GM12801 (cell line): ENCODE data around the gene BTG2.

Experiments
- TF ChIP-seq, protein P1 (sequence below): IDR thresholded peaks from one replicate; pipeline ENCODE4 v1.5.1; 2011; ENCODE audit warnings: control low read depth; ENCODE audit not compliant: insufficient read length; ENCODE audit errors: extremely low read depth

Gene BTG2

DNA sequence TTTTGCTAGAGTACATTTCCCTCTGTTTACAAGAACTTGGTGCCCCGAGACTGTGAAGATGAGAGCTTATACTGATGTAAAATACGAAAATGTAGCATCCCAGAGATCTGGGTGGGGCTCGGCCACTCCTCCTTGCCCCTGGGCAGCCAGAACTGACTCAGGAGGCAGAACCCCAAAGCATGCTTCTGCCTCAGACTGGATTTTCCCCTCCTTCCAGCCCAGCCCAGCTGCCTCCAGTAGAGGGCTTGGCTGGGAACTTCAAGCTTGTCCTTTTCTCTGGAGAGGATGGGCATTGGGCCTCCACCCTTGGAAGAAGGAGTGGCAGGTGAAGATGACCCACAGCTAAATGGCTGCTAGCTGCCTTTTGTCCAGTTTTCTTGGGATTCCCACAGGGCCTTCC lies 24.3 kb upstream of the BTG2 start:
- TF ChIP-seq, protein P1, sequence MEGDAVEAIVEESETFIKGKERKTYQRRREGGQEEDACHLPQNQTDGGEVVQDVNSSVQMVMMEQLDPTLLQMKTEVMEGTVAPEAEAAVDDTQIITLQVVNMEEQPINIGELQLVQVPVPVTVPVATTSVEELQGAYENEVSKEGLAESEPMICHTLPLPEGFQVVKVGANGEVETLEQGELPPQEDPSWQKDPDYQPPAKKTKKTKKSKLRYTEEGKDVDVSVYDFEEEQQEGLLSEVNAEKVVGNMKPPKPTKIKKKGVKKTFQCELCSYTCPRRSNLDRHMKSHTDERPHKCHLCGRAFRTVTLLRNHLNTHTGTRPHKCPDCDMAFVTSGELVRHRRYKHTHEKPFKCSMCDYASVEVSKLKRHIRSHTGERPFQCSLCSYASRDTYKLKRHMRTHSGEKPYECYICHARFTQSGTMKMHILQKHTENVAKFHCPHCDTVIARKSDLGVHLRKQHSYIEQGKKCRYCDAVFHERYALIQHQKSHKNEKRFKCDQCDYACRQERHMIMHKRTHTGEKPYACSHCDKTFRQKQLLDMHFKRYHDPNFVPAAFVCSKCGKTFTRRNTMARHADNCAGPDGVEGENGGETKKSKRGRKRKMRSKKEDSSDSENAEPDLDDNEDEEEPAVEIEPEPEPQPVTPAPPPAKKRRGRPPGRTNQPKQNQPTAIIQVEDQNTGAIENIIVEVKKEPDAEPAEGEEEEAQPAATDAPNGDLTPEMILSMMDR: no peak

DNA sequence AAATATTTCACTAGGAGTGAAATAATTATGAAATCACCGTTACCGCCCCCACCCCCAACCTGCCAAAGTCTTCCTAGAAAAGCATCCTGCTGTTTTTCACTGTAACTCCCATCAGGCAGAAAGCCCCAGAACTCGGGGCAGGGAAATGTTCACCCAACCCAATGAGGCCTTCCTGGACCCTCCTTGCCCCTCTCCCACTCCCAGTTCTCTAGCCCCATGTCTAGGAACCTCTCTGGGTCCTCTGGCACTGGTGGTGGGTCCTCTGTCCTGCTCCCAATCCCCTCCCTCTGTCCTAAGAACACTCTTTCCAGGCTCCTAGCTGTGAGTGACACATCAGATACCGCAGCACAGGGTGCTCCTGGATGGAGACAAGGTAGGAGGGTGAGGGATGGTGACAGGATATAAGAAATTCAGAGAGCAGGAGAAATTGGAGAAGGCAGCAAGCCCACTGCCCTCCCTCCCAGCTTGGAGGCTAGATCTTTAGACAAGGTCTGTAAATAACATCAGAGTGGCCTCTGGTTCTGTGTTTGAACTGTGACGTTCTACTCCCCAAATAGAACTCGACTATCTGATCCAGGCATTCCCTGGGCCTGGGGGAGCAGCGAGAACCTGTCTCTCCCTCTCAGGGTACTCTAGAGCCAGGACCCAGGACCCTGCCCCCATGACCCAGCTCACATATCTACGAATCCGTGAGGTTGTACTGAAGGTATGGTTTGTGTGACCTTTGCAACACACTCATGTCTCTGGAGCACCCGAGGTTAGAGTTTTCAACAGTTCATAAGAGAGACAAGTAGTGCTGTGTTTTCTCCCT lies 23.3 kb upstream of the BTG2 start:
- TF ChIP-seq, protein P1: no peak

DNA sequence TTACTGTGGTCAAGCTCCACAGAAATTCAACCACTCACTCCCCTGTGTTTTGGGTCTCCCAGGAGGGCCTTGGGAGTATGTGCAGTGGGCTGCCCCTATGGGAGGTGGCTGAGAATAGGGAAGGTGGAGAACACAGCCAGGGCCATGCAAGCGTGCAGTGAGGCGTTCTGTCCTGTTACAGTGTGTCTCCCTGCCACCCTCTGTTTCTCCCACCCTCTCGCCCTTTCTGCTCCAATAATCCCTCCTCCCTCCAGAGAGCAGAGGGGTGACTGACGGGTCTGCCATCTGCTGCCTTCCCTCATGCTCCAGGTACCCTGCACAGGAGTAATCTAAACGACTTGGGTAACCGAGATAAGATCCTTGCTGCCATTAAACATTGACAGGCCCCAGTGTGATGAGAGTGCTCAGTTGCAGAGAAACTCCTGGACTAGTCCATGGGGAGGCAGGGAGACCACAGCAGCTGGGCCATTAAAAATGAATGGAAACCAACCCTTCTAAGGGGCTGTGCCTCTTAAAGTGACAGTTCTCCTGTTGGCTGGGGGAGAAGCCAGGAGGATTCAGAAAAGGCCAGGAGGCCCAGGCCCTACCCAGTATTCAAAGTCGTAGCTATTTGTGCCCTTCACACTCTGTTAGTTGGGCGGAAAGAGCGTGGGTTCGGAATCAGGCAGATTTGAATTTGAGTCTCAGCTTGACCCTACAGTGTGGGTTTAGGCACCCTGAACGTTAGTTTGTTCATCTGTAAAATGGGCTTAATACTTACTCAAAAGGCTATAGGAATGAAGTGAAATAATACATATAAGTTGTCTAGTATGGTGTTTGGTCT lies 22.4 kb upstream of the BTG2 start:
- TF ChIP-seq, protein P1: no peak

DNA sequence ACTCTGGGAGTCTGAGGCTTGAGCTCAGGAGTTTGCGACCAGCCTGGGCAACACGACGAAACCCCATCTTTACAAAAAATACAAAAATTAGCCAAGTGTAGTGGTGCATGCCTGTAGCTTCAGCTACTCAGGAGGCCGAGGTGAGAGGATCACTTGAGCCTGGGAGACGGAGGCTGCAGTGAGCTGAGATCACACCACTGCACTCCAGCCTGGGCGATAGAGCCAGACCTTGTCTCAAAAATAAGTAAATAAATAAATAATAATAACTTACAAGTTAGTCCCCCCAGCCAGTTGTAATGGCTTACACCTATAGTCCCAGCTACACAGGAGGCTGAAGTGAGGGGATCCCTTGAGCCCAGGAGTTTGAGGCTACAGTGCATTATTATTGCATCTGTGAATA lies 21.7 kb upstream of the BTG2 start:
- TF ChIP-seq, protein P1: no peak

DNA sequence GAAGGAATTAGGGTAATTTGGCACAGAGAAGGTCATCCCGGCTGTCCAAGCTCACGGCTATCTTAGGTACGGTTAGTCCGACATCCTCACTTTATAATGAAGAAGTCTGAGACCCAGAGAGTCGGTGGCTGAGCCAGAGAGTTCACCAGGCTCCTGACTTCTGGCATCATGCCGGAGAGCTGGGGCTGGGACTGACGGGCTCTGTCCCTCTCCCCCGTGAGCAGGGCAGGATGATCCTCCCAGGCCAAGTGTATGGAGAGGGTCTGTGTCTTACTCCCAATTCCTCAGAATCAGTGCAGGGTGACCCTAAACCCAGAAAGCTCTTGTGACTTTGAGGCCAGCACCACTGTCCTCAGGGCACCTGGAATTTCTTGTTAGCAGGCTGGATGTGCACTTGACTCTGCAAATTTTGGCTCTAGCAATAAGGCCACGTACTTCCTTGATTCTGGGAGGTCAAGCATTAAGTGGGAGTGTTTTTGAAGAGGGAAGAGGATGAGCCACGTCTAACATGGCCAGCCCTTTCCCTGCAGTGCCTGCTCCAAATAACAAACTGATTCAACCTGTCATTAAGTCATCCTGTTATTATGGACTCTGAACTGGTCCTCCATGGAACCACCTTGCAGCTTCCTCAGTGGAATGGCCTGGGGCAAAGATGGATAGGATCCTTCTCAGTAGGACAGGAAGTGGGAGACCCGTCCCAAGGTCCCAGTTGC lies 20.8 kb upstream of the BTG2 start:
- TF ChIP-seq, protein P1: no peak

DNA sequence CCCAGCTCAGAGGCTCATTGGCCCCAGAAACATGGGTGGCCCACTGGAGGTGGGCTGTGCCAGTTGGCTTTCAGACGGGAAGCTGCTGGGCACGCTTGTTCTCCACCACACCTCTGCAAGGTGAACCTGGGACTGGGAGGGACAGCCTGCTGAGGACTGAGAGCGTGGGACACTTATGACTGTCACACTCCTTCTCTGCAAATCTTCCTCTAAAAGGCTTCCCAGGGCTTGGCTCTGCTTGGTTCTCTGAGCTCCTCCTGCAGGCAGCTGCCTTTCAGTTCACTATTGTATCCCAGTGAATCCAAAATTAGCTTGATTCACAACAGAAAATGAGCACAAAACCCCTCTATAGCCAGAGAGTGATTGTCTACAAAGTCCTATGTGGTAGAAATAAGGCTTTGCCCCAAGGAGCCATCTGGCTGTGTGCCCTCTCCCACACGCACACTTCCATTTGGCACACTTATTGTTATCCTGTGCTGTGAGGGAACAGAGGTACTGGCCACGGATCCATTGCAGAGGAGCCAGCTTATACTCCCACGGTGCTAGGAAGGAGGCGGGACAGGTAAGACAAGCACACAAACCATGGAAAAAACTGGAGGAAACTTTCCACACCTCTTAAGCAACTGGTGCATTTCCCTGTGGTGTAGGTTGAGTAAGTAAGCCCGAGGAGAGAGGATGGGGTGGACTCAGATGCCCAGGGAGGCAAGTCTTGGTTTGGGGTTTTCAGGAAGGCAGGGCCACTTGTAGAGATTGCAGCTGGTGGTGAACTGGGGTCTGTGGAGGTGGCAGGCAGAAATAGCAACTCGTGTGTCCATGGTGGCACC lies 18.9 kb upstream of the BTG2 start:
- TF ChIP-seq, protein P1: no peak
